Activated CD8-positive, alpha-beta T cell treated with anti-CD3 and anti-CD28 coated beads for 36 hours (primary cell): Measurements from ENCODE around the gene LCN1. TPM values are rescaled to one million over a fixed set of nuclear protein-coding genes. Genes with fewer than 3 reads are reported as not detected.

Experiments used
- ATAC-seq: fragments of 200-7000 bp; cut with Tn5 transposase; one replicate; pipeline ENCODE4 v1.10.0; 2021; ENCODE audit warnings: mild to moderate bottlenecking, moderate library complexity
- CTCF ChIA-PET: fragments of 350-600 bp; sonication (Branson Sonifier 250); formaldehyde crosslinking; loops from one replicate; lab custom pipeline; 2021; ENCODE audit warnings: antibody characterized with exemption; lab: Charles Lee
- POLR2A ChIA-PET: fragments of 350-600 bp; sonication (Branson Sonifier 250); formaldehyde crosslinking; loops from one replicate; lab custom pipeline; 2021; ENCODE audit warnings: antibody characterized with exemption; lab: Charles Lee
- DNase-seq: peaks from one replicate; pipeline ENCODE4 v3.0.0-alpha.2; 2020
- H3K27ac Mint-ChIP-seq: one replicate; pipeline ENCODE4 v1.8.0; 2021; ENCODE audit warnings: mild to moderate bottlenecking, mixed read lengths
- H3K27me3 Mint-ChIP-seq: one replicate; pipeline ENCODE4 v1.8.0; 2021; ENCODE audit warnings: mixed read lengths
- H3K36me3 Mint-ChIP-seq: one replicate; pipeline ENCODE4 v1.8.0; 2021; ENCODE audit warnings: low read depth, mixed read lengths
- H3K4me1 Mint-ChIP-seq: one replicate; pipeline ENCODE4 v1.8.0; 2021; ENCODE audit warnings: low read depth, mixed read lengths
- H3K4me3 Mint-ChIP-seq: one replicate; pipeline ENCODE4 v1.8.0; 2021; ENCODE audit warnings: mild to moderate bottlenecking, moderate library complexity, mixed read lengths
- H3K9me3 Mint-ChIP-seq: one replicate; pipeline ENCODE4 v1.8.0; 2021; ENCODE audit warnings: mixed read lengths
- CTCF ChIP-seq: fragments of 200-600 bp; IDR thresholded peaks from one replicate; pipeline ENCODE4 v1.8.0; 2022; ENCODE audit warnings: antibody characterized with exemption, mild to moderate bottlenecking
- intact Hi-C: fragments of 100-400 bp; cut with micrococcal nuclease; formaldehyde crosslinking; loops from one replicate; pipeline ENCODE4 v1.10.0; 2022
- total RNA-seq, 2 experiments: library from RNA; stranded (reverse); gene quantifications; one replicate each; pipeline ENCODE4 v1.2.3, GENCODE V29; 2021

The LCN1 gene
- total RNA-seq, 2 experiments from 2014 or later, result not detected

DNA sequence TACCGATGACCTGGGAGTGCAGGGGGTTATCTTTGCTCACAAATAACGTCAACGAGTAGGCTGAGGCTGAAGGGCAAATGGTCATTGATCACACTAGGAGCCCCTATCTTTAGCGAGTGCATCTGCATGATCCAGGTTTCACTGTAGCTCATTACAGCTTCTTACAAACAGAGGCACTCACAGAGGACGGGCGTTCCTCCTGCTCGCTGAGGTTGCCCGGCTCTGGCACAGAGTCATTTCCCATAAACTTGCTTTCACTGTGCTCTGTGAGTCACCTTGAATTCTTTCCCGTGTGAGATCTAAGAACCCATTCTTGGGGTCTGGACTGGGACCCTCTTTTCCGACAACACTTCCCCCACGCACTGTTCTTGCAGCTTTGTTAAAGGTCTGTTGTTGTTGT lies 38.4 kb downstream of the LCN1 start:
- H3K4me1 Mint-ChIP-seq, result no peaks in the 10 kb centered on the region
- no peak for DNase-seq
- peaks cover 9% of the 10 kb centered on the region for H3K27me3 Mint-ChIP-seq
- no peak overlapping the region for H3K4me3 Mint-ChIP-seq
- no peak for TF ChIP-seq CTCF
- intact Hi-C loops, result no loop called here
- no peak for ATAC-seq
- no peak overlapping the region for H3K27ac Mint-ChIP-seq
- POLR2A ChIA-PET, result no interaction called here
- no peaks in the 10 kb centered on the region for H3K36me3 Mint-ChIP-seq
- H3K9me3 Mint-ChIP-seq, result no peaks in the 10 kb centered on the region
- CTCF ChIA-PET, result no interaction called here

- Mint-ChIP-seq H3K9me3 (no peaks in the 10 kb centered on the region), H3K4me1 (no peaks in the 10 kb centered on the region), H3K36me3 (no peaks in the 10 kb centered on the region), H3K4me3 (no peak within 1 kb of the TSS), H3K27me3 (peaks cover 9% of the 10 kb centered on the region), H3K27ac (no peak within 1 kb of the TSS)
- CTCF ChIA-PET, result no interaction called here
- no peak for ATAC-seq
- no peak for TF ChIP-seq CTCF
- no peak for DNase-seq
- POLR2A ChIA-PET, result no interaction called here
- intact Hi-C loops, result no loop called here
Observed at GRCh38 chr9:135561391-135562234, 40.4 kb downstream of the LCN1 start, which contains the start of gene PAEP. Gene PAEP (plus strand): TSS chr9:135561756.

DNA sequence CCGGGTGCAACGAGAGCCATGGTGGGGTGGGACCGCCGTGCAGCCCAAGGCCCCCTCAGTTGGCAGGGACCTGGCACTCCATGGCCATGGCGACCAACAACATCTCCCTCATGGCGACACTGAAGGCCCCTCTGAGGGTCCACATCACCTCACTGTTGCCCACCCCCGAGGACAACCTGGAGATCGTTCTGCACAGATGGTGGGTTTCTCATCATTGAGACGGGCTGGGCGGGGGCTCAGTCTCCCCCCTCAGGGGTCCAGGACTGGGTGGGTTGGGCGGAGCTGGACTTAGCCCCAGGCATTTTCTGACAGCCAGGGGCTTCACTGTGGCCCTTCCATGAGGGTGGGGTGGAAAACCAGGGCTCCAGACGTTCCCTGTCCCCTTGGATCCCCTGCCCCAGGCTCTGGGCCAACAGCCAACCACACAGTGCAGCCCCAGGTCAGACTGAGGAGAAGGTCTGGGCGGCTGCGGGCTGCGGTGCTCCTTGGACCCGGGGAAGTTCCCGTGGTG lies 41.0 kb downstream of the LCN1 start:
- Mint-ChIP-seq H3K27ac (no peak overlapping the region), H3K27me3 (peaks cover 9% of the 10 kb centered on the region), H3K36me3 (no peaks in the 10 kb centered on the region), H3K4me1 (no peaks in the 10 kb centered on the region), H3K9me3 (no peaks in the 10 kb centered on the region), H3K4me3 (no peak overlapping the region)
- ChIA-PET CTCF (no interaction called here), POLR2A (no interaction called here)
- intact Hi-C loops, result no loop called here
- ATAC-seq, result no peak
- DNase-seq, result no peak
- no peak for TF ChIP-seq CTCF

DNA sequence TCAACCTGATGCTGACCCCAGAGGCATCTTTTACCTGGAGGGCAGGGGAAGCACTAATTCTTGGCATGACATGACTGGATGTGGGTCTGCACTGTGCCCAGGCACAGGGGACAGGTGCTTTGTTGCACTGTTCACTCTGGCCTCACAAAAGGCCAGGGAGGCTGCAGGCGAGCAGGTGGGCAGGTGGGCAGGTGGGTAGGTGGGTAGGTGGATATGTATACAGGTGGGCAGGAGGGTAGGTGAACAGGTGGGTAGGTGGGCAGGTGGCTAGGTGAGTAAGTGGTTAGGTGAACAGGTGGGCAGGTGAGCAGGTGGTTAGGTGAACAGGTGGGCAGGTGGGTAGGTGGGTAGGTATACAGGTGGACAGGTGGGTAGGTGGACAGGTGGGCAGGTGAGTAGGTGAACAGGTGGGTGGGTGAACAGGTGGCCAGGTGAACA lies 41.8 kb downstream of the LCN1 start:
- CTCF ChIA-PET, result no interaction called here
- POLR2A ChIA-PET, result no interaction called here
- TF ChIP-seq CTCF, result no peak
- peaks cover 6% of the 10 kb centered on the region for H3K27me3 Mint-ChIP-seq
- ATAC-seq (no peak), DNase-seq (no peak)
- H3K27ac Mint-ChIP-seq, result no peak overlapping the region
- H3K4me1 Mint-ChIP-seq, result no peaks in the 10 kb centered on the region
- no peak overlapping the region for H3K4me3 Mint-ChIP-seq
- H3K36me3 Mint-ChIP-seq, result no peaks in the 10 kb centered on the region
- intact Hi-C loops, result no loop called here
- no peaks in the 10 kb centered on the region for H3K9me3 Mint-ChIP-seq

DNA sequence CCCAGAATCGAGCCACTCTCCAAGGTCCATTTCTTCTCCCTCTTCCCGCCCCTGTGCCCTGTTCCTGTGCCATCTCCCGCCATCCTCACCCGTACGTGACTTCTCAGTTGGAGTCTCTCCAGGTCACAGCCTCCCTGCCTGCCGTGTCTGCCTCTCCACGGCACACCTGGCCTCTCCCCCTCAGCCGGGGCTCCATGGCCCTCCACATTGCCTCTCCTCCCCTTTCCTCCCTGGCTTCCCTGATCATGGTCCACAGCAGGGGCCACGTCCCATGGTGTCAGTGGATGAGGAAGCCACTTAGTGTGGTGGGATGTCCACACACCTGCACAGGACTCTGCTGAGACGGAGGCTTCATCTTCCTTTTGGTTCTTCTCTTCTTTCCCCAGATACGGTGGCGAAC lies 42.6 kb downstream of the LCN1 start:
- no peak for ATAC-seq
- peaks cover 3% of the 10 kb centered on the region for H3K27me3 Mint-ChIP-seq
- no peaks in the 10 kb centered on the region for H3K4me1 Mint-ChIP-seq

More for the DNA sequence above, 42.6 kb downstream of the LCN1 start:
- CTCF ChIA-PET, result no interaction called here
- Mint-ChIP-seq H3K4me3 (no peak overlapping the region), H3K36me3 (no peaks in the 10 kb centered on the region), H3K27ac (no peak overlapping the region), H3K9me3 (no peaks in the 10 kb centered on the region)
- DNase-seq, result no peak
- TF ChIP-seq CTCF, result no peak
- intact Hi-C loops, result no loop called here
- POLR2A ChIA-PET, result no interaction called here
